Tibial nerve (tissue), 4 donors: ENCODE measurements around the gene ZDHHC5. TPM values are rescaled to one million over a fixed set of nuclear protein-coding genes. Genes with fewer than 3 reads are reported as not detected.

Experiments
- DNase-seq, 2 donors: peaks; one replicate each; pipeline ENCODE4 v3.0.0-alpha.2; 2019; ENCODE audit warnings: low spot score in 2 of 2
- H3K27ac ChIP-seq, 4 donors: fragments of 200-600 bp; sonication (generic) in 3 of 4; one replicate each; pipeline ENCODE4 v1.5.1; 2017 to 2019; ENCODE audit warnings: mild to moderate bottlenecking in 1 of 4
- H3K27me3 ChIP-seq, 2 donors: fragments of 200-600 bp; sonication (generic) in 1 of 2; one replicate each; pipeline versions ENCODE4 v1.5.1 to v1.6.0; 2017 to 2019
- H3K36me3 ChIP-seq, 3 donors: fragments of 200-600 bp; sonication (generic); one replicate each; pipeline ENCODE4 v1.5.1; 2018 to 2019
- H3K4me1 ChIP-seq, 4 donors: fragments of 200-600 bp; sonication (generic) in 3 of 4; one replicate each; pipeline ENCODE4 v1.5.1; 2017 to 2019
- H3K4me3 ChIP-seq, 4 donors: fragments of 200-600 bp; sonication (generic) in 3 of 4; one replicate each; pipeline ENCODE4 v1.5.1; 2017 to 2019; ENCODE audit warnings: mild to moderate bottlenecking in 1 of 4, moderate library complexity in 1 of 4
- H3K9me3 ChIP-seq, 4 donors: fragments of 200-600 bp; sonication (generic) in 3 of 4; one replicate each; pipeline ENCODE4 v1.5.1; 2017 to 2019
- CTCF ChIP-seq, 5 experiments: fragments of 200-600 bp in 3 of 5; fragments of 450-650 bp in 2 of 5; sonication (generic) in 3 of 5; IDR thresholded peaks; one replicate each; pipeline ENCODE4 v1.5.1; 2016 to 2019; ENCODE audit warnings: antibody characterized with exemption in 5 of 5, mild to moderate bottlenecking in 3 of 5, moderate library complexity in 2 of 5
- EP300 ChIP-seq, 2 donors: sonication (generic); formaldehyde crosslinking; IDR thresholded peaks; one replicate each; pipeline ENCODE4 v1.6.1; 2017; ENCODE audit warnings: antibody characterized with exemption in 2 of 2, mild to moderate bottlenecking in 1 of 2
- POLR2A ChIP-seq, 2 donors: fragments of 450-650 bp; IDR thresholded peaks; one replicate each; pipeline ENCODE4 v1.6.1; 2017; ENCODE audit warnings: antibody characterized with exemption in 2 of 2, mild to moderate bottlenecking in 2 of 2, moderate library complexity in 2 of 2
- WGBS, 2 donors: methylation state at CpG; one replicate each; pipeline ENCODE4 v1.1.5; 2018; 5-methylcytosine and 5-hydroxymethylcytosine counted together
- total RNA-seq, 4 donors: library from RNA; depleted of rRNA; stranded (reverse); fragments of >200 nt; gene quantifications; one replicate each; pipeline ENCODE4 v1.1.0, GENCODE V29; 2016

ZDHHC5 gene
- total RNA-seq, 4 donors from 2014 or later, result 26.0 to 57.3 (median 33.7) TPM

GRCh38 chr11:57634311-57634710 lies 33.6 kb upstream of the ZDHHC5 start:
- H3K27ac ChIP-seq, result no peak overlapping the region

GRCh38 chr11:57635246-57635645 lies 32.7 kb upstream of the ZDHHC5 start:
- peaks cover 0 to 24% (median 10%) of the 10 kb centered on the region in 4 donors for H3K4me1 ChIP-seq
- H3K27me3 ChIP-seq, result no peaks in the 10 kb centered on the region
- no peak overlapping the region for H3K4me3 ChIP-seq
- no peaks in the 10 kb centered on the region for H3K36me3 ChIP-seq
- TF ChIP-seq CTCF (IDR thresholded peaks at IDR 0.05) (no peak), EP300 (IDR thresholded peaks at IDR 0.05) (no peak), POLR2A (IDR thresholded peaks at IDR 0.05) (no peak)
- 84 to 90% methylated on average over 8 of the region's 8 CpGs for whole genome bisulfite sequencing, 2 donors
- no peaks in the 10 kb centered on the region for H3K9me3 ChIP-seq
- H3K27ac ChIP-seq, result no peak overlapping the region
- no peak for DNase-seq

More at GRCh38 chr11:57634311-57634710, 33.6 kb upstream of the ZDHHC5 start:
- Histone ChIP-seq H3K36me3 (no peaks in the 10 kb centered on the region), H3K4me3 (no peak overlapping the region), H3K4me1 (peaks cover 0 to 15% (median 2%) of the 10 kb centered on the region in 4 donors), H3K9me3 (no peaks in the 10 kb centered on the region), H3K27me3 (no peaks in the 10 kb centered on the region)
- DNase-seq, result no peak
- no peak for TF ChIP-seq CTCF (IDR thresholded peaks at IDR 0.05)

- TF ChIP-seq EP300 (IDR thresholded peaks at IDR 0.05) (no peak), POLR2A (IDR thresholded peaks at IDR 0.05) (no peak), CTCF (IDR thresholded peaks at IDR 0.05) (no peak)
- H3K4me1 ChIP-seq, result peaks cover 0 to 38% (median 17%) of the 10 kb centered on the region in 4 donors
- no peaks in the 10 kb centered on the region for H3K27me3 ChIP-seq
- H3K4me3 ChIP-seq, result peak overlapping the region; percentile 69 to 90 (median 78)
- H3K36me3 ChIP-seq, result no peaks in the 10 kb centered on the region
- no peaks in the 10 kb centered on the region for H3K9me3 ChIP-seq
- H3K27ac ChIP-seq, result peak overlapping the region; percentile 76 to 95 (median 81)
- no peak for DNase-seq
- WGBS, 2 donors, result 14 to 22% methylated on average over 6 to 18 of the region's 18 CpGs
Measured at GRCh38 chr11:57637626-57638004, 30.3 kb upstream of the ZDHHC5 start.

GRCh38 chr11:57638005-57638781 lies 29.7 kb upstream of the ZDHHC5 start:
- H3K36me3 ChIP-seq, result no peaks in the 10 kb centered on the region
- no peak for DNase-seq
- WGBS, 2 donors, result 1% methylated on average over 47 of the region's 47 CpGs
- H3K4me3 ChIP-seq, result peak overlapping the region; percentile 69 to 90 (median 78)
- no peaks in the 10 kb centered on the region for H3K27me3 ChIP-seq
- H3K27ac ChIP-seq, result peak overlapping the region; percentile 76 to 95 (median 81)
- H3K4me1 ChIP-seq, result peaks cover 0 to 38% (median 17%) of the 10 kb centered on the region in 4 donors
- H3K9me3 ChIP-seq, result no peaks in the 10 kb centered on the region
- TF ChIP-seq CTCF (IDR thresholded peaks at IDR 0.05) (no peak), EP300 (IDR thresholded peaks at IDR 0.05) (peak in 1 of 2 donors; percentile 61), POLR2A (IDR thresholded peaks at IDR 0.05) (no peak)

- H3K9me3 ChIP-seq, result no peaks in the 10 kb centered on the region
- H3K27me3 ChIP-seq, result no peaks in the 10 kb centered on the region
- no peaks in the 10 kb centered on the region for H3K36me3 ChIP-seq
- H3K27ac ChIP-seq, result peak overlapping the region; percentile 76 to 95 (median 81)
- H3K4me3 ChIP-seq, result peak overlapping the region; percentile 69 to 90 (median 78)
- peaks cover 0 to 38% (median 17%) of the 10 kb centered on the region in 4 donors for H3K4me1 ChIP-seq
- no peak for TF ChIP-seq CTCF (IDR thresholded peaks at IDR 0.05)
- no peak for TF ChIP-seq POLR2A (IDR thresholded peaks at IDR 0.05)
- TF ChIP-seq EP300 (IDR thresholded peaks at IDR 0.05), result no peak
- WGBS, 2 donors, result 1% methylated on average over 19 of the region's 19 CpGs
- DNase-seq, result no peak
Measured at GRCh38 chr11:57638811-57639320, 29.0 kb upstream of the ZDHHC5 start.
